Inflammatory macrophage treated with lipopolysaccharide for 4 hours (primary cell): Measurements from ENCODE around the gene ERVFRD-1.
A peak's percentile ranks its signal among the peaks of the same experiment; 100 is the strongest.
"Not testable (repeated sequence)": the region's sequence is repeated elsewhere in the genome, so short reads cannot be mapped to it uniquely, and the experiment has no call there.

Experiments used
- DNase-seq: peaks from one replicate; pipeline ENCODE4 v3.0.0-alpha.2; 2020

The ERVFRD-1 gene

DNA sequence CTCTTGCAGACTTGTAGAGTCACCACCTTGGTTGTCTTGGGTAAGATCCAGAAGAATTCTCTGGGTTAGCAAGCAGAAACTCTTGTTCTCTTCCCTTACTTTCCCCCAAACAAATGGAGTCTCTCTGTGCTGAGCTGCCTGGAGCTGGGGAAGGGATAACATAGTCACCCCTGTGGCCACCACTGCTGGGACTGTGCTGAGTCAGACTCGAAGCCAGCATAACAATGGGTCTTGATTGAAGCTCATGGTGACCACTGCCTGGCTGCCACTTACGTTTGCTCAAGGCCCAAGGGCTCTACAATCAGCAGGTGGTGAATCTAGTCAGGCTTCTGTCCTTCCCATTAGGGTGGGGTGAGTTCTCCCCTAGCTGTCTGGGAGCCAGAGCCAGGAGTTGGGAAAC, 15.4 kb upstream of the ERVFRD-1 start:
- DNase-seq, result no peak

DNA sequence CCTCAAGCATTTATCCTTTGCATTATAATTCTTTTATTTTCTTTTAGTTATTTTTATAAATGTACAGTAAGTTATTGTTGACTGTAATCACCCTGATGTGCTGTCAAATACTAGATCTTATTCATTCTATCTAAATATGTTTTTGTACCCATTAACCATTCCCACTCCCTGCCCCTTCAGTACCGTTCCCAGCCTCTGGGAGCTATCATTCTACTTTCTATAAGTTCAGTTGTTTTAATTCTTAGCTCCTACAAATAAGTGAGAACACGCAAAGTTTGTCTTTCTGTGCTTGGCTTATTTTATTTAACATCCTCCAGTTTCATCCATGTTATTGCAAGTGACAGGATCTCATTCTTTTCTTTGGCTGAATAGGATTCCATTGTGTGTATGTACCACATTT, 12.5 kb upstream of the ERVFRD-1 start:
- DNase-seq, result no peak

DNA sequence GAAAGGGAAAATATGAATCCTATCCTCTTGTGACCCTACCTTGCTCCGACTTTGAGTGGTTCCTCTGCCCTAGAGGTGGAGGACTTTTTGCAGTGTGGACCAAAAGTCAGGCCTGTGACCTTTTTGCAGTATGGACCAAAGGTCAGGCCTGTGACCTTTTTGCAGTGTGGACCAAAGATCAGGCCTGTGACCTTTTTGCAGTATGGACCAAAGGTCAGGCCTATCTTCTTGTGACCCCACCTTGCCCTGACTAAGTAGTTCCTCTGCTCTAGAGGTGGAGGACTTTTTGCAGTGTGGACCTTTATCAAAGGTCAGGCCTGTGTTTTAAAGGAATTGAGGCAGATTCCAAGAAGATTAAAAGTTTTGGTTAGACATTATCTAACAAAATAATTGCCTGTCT, 10.9 kb upstream of the ERVFRD-1 start:
- no peak for DNase-seq

- no peak for DNase-seq
These were observed 10.3 kb upstream of the ERVFRD-1 start for GRCh38 chr6:11121851-11122250.

DNA sequence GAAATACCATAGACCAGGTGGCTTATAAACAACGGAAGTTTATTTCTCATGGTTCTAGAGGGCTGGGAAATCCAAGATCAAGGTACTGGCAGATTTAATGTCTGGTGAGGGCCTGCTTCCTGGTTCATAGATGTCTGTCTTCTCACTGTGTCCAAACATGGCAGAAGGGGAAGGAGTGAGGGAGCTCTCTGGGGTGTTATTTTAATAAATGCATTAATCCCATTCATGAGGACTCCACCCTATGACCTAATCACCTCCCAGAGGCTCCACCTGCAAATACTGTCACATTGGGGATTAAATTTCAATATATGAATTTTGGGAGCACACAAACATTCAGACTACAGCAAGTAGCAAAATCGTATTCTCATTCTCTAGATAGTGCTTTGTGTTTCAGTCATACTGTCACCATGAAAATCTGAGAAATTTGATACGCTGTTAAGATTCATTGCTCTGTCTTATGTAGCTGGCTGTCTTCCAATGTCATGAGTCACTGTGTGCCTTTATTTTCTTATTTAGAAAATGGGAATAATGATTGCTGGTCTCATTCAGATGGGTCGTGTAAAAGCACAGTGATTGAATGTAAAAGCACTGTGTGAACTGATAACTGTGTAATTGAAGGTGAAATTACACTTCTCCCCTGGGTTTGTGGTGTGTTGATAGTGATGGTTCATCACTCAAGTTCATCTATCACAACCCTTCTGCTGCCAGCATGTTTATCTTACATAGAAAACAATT, 8.9 kb upstream of the ERVFRD-1 start:
- DNase-seq, result no peak

- DNase-seq, result peak; percentile 86
These were observed 4.4 kb upstream of the ERVFRD-1 start for GRCh38 chr6:11115808-11116536.

GRCh38 chr6:11113038-11113437, 1.5 kb upstream of the ERVFRD-1 start:
- no peak for DNase-seq

DNA sequence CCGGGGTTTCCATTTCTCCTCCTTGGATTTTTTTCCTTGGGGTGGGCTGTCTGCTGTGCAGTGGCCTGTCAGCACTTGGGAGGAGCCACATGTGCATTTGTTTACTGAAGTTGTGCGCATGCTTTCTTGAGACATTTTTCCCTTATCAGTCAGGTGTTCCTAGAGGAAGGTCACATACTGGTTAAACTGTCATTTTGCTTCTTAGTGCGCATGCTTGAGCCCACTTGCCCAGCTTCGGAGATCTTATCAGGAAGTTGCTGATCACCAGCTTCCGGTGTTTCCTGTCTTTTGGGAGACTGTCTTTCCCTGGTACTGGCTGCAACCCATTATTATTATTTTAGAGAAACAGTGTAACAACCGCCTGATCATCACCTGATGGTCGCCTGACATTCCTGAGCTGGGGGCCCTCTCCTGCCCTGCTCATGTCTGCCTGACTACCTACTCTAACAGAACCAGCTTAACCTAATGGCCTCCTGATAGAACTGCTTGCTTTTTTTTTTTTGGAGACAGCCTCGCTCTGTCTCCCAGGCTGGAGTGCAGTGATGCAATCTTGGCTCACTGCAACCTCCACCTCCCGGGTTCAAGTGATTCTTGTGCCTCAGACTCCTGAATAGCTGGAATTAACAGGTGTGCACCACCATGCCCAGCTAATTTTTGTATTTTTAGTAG, 378 bp upstream of the ERVFRD-1 start:
- peak; percentile 51 for DNase-seq

- no peak for DNase-seq
These were observed 2.8 kb downstream of the ERVFRD-1 start for GRCh38 chr6:11108726-11109125.

DNA sequence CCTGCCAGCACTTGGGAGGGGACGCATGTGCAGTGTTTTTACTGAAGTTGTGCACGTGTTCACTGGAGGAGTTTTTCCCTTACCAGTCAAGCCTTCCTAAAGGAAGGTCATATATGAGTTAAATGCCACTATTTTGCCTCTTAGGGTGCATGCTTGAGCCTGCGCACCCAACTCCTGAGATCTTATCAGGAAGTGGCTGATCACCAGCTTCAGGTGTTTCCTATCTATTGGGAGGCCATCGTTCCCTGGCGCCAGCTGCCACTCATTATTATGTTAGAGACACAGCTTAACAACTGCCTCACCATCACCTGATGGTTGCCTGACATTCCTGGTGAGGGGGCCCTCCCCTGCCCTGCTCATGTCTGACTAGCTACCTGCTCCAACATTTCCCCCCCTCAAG, 8.5 kb downstream of the ERVFRD-1 start:
- no peak for DNase-seq

DNA sequence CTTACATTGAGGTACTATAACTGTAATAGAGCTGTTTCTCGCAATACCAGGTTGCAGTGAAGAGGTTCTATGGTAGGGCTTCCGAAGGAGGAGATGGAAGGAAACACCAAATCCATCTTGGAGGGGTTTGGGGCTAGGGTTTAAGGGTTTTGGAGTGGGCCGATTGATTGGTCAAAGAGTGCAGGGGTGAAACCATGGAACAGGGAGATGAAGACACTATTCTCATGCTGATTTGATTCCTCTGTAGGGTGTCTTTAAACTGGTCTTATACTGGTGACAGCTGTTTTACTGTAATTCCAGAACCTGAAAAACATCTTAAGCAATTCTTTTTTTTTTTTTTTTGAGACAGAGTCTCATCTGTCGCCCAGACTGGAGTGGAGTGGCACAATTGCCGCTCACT, 10.1 kb downstream of the ERVFRD-1 start:
- no peak for DNase-seq

DNA sequence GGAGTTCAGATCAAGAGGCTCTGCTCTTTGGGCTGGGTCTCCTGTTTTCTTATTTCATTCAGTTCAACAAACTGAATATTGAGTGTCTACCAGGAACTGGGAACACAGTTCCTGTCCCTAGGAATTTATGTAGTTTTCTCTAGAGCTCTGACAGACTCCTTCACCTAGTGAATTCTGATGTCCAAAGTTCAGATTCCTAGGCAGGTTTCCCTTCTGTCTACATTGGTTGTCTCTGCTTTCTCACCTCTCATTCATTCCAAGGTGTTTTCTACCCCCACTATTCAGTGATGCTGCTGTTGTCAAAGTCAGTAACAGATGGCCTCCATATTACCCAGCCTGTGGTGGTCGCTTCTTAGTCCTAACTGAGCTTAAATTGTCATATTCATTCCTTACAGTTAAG, 13.5 kb downstream of the ERVFRD-1 start:
- no peak for DNase-seq

GRCh38 chr6:11097476-11097875, 14.0 kb downstream of the ERVFRD-1 start:
- no peak for DNase-seq

DNA sequence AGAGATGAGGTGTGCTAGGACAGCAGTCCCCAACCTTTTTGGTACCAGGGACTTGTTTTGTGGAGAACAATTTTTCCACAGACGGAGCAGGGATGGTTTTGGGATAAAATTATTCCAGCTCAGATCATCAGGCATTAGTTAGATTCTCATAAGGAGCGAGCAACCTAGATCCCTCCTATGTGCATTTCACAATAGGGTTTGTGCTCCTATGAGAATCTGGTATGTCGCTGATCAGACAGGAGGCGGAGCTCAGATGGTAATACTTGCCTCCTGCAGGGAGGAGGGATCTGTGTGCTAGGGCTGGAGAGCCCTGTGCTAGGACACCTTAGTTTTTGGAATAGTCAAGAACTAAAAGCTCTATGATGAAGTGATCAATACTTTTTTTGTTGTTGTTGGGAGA, 15.4 kb downstream of the ERVFRD-1 start:
- peak; percentile 67 for DNase-seq

DNA sequence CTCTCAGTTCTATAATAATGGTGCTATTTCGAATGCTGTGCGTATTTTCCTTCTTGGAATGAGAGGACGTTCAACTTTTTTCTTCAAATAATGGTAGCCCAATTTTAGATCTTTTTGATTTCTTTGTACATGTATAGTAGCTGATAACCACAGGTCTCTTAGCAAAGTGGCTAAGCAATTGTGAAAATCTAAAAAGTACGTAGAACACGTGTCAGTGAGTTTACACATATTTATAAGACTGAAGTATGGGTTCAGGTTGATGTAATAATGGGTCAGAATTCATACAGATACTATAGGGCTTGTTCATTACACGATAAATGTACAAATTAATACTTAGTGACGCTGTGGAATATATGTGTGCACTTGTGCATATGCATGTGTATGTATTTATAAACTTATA, 16.6 kb downstream of the ERVFRD-1 start:
- DNase-seq, result peak; percentile 43

DNA sequence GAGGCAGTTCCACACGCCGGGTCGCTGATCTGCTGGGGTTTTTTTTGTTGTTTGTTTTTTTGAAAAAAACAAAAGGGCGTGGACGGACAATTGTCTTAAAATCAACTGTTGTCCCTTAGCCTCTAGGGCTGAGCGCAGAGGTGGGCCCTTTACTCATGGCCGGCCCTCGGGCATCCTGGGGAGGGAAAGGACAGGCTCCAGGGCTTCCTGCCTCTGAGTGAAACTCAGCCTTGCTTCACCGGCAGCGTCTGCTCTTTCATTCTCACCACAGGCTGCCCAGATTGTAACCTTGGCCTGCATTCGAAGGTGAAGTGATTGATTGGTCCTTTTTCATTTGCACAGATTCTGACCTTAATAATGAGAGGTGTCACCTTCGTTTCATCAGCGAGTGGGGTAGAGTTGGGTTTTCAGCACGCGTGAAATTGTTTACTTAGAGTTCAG, 17.1 kb downstream of the ERVFRD-1 start:
- peak; percentile 61 for DNase-seq

- peak; percentile 99 for DNase-seq
These were observed 17.7 kb downstream of the ERVFRD-1 start, which contains the start of gene SMIM13 for GRCh38 chr6:11093626-11094410. SMIM13 (plus strand) TSS chr6:11093834; CDS start chr6:11094314, 480 bp downstream.

DNA sequence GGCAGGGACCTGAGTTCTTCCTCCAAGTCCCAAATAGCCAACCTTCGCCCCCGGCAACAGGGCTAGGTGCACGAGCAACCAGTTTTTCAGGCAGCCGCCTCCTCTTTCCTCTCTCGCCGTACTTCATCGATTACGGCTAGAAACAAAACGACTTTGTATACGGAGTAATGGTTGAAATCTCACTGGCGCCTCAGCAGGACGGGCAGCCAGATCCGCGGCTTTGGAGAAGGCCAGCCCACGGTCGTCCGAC, 18.2 kb downstream of the ERVFRD-1 start:
- no peak for DNase-seq

DNA sequence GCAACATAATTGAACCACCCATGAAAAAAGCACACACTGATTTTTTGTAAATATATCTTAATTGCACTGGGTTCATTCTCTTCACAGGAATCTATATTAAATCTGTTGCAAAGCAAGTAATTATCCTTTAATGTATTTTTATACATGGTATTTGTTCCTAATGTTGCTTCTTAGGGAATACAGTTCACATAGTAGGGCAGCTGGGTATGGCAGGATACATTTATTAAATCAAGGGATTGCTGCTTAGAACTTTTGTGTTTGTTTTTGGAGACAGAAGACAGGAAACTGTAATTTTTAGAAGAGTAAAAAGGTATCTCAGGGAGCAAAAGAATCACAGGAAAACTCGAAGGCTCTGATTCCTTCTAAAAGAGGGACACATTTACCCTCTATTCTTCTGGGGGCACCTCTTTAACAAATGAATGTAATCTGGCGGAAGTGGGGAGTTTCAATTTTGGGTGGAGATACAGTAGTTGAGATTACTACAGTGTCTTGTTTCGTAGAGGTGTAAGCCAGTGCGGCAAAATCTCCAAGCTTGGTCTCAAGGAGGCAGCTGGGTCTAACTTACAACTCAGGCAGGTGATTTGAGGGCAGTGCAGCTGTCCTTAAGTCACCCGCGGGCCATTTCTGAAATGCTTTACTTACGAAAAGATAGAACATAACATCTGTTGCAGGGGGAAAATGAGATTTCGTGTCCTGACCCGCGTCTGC, 18.7 kb downstream of the ERVFRD-1 start:
- peak; percentile 21 for DNase-seq

GRCh38 chr6:11091141-11091540, 20.4 kb downstream of the ERVFRD-1 start:
- DNase-seq, result peak; percentile 52

DNA sequence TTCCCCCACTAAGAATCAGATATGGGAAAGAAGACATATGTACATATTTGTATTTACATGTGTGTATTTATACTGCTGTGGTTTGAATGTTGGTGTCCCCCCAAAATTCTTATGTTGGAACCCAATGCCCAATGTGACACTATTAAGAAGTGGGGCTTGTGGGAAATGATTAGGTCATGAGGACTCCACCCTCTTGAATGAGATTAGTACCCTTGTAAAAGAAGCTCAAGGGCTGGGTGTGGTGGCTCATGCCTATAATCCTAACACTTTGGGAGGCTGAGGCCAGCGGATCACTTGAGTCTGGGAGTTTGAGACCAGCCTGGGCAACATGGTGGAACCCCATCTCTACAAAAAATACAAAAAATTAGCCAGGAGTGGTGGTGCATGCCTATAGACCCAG, 21.8 kb downstream of the ERVFRD-1 start:
- DNase-seq, result no peak

DNA sequence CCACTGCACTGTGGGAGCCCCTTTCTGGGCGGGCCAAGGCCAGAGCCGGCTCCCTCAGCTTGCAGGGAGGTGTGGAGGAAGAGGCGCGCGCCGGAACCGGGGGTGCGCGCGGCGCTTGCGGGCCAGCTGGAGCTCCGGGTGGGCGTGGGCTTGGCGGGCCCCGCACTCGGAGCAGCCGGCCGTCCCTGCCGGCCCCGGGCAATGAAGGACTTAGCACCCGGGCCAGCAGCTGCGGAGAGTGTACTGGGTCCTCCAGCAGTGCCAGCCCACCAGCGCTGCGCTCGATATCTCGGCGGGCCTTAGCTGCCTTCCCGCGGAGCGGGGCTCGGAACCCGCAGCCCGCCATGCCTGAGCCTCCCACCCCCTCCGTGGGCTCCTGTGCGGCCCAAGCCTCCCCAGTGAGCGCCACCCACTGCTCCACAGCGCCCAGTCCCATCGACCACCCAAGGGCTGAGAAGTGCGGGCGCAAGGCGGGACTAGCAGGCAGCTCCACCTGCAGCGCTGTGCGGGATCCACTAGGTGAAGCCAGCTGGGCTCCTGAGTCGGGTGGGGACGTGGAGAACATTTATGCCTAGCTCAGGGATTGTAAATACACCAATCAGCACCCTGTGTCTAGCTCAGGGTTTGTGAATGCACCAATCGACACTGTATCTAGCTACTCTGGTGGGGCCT, 24.2 kb downstream of the ERVFRD-1 start:
- not testable (repeated sequence) for DNase-seq
